ENCODE measurements around the gene SSC5D.

GRCh38 chr19:55460670-55461258 is 27.5 kb upstream of the SSC5D start:
- TF ChIP-seq YY1 (IDR thresholded peaks at IDR 0.05; ENCODE audit: insufficient read depth, insufficient read length): no peak
- no peak for TF ChIP-seq SUZ12 (IDR thresholded peaks at IDR 0.05; ENCODE audit: extremely low read depth, insufficient read depth, insufficient read length)

All from NT2/D1 (cell line).